PFSK-1 (cell line): ENCODE measurements around the gene FAAP24.

Experiments
- FOXP2 ChIP-seq: optimal IDR thresholded peaks from 2 replicates; pipeline ENCODE3; 2011; ENCODE audit warnings: borderline replicate concordance, control low read depth, inconsistent platforms; ENCODE audit not compliant: insufficient read depth; ENCODE audit errors: extremely low read length, extremely low read depth
- POLR2AphosphoS5 ChIP-seq: IDR thresholded peaks from 2 replicates; pipeline ENCODE4 v1.6.1; 2012; ENCODE audit warnings: low read depth, mild to moderate bottlenecking, control low read depth, low read length, moderate library complexity
- SIN3A ChIP-seq: IDR thresholded peaks from 2 replicates; pipeline ENCODE4 v1.6.1; 2012; ENCODE audit warnings: mild to moderate bottlenecking, low read length, moderate library complexity, borderline replicate concordance; ENCODE audit not compliant: insufficient read depth
- TAF1 ChIP-seq: IDR thresholded peaks from 2 replicates; pipeline ENCODE4 v1.6.1; 2012; ENCODE audit warnings: low read length, control low read depth, borderline replicate concordance; ENCODE audit not compliant: insufficient read depth
- TF ChIP-seq, protein P1 (sequence below), 2 experiments: IDR thresholded peaks; 2 replicates each; pipeline versions ENCODE4 v1.6.1 to v1.8.0; 2011 to 2012; ENCODE audit warnings: low read depth in 2 of 2, low read length in 2 of 2, control low read depth in 1 of 2, inconsistent platforms in 1 of 2, mild to moderate bottlenecking in 1 of 2, moderate library complexity in 1 of 2; ENCODE audit not compliant: insufficient read depth in 1 of 2

The FAAP24 gene

DNA sequence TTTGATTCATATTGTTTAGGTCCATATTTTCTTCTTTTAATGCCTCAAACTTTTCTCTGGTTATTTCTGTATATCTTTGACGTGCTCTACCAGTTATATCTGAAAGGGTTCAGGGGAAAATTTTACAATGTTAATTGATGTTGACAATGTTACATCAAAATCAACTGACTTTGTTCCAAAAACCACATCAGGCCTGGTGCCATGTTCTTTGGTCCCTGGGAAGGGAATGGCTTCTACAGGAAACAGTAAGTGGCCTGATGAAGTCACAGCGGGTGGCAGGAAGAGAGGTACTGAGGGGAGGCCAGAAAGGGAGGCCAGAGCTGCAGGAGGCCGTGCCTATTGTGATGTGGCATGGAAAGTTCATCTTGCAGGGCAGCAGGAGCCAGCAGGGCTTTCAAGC is 38.5 kb upstream of the FAAP24 start:
- TF ChIP-seq SIN3A, result no peak
- TF ChIP-seq FOXP2, result no peak
- TF ChIP-seq POLR2AphosphoS5, result no peak
- TF ChIP-seq, protein P1, sequence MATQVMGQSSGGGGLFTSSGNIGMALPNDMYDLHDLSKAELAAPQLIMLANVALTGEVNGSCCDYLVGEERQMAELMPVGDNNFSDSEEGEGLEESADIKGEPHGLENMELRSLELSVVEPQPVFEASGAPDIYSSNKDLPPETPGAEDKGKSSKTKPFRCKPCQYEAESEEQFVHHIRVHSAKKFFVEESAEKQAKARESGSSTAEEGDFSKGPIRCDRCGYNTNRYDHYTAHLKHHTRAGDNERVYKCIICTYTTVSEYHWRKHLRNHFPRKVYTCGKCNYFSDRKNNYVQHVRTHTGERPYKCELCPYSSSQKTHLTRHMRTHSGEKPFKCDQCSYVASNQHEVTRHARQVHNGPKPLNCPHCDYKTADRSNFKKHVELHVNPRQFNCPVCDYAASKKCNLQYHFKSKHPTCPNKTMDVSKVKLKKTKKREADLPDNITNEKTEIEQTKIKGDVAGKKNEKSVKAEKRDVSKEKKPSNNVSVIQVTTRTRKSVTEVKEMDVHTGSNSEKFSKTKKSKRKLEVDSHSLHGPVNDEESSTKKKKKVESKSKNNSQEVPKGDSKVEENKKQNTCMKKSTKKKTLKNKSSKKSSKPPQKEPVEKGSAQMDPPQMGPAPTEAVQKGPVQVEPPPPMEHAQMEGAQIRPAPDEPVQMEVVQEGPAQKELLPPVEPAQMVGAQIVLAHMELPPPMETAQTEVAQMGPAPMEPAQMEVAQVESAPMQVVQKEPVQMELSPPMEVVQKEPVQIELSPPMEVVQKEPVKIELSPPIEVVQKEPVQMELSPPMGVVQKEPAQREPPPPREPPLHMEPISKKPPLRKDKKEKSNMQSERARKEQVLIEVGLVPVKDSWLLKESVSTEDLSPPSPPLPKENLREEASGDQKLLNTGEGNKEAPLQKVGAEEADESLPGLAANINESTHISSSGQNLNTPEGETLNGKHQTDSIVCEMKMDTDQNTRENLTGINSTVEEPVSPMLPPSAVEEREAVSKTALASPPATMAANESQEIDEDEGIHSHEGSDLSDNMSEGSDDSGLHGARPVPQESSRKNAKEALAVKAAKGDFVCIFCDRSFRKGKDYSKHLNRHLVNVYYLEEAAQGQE (IDR thresholded peaks at IDR 0.05; ENCODE audit: insufficient read depth in 1 of 2, low read depth in 2 of 2, low read length in 2 of 2), result no peak
- no peak for TF ChIP-seq TAF1

DNA sequence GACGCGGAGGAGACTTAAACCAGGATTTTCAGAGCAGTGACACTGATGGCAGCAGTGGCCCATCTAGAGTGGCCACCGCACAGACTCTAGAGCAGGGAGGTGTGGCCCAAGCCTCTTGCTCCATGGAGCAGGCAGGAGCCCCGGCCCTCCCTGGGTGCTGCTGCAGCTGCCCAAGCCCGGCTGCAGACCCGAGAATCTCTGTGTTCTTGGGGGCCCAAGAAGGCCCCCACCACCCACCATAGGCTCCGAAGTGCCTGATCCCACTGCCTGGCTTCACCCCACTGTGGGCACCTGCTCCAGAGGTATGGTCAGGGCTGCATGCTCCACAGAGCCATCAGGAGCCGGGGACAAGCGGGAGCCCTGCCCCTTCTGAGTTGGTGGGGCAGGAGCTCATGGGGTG is 36.4 kb upstream of the FAAP24 start:
- TF ChIP-seq, protein P1 (IDR thresholded peaks at IDR 0.05; ENCODE audit: insufficient read depth in 1 of 2, low read depth in 2 of 2, low read length in 2 of 2), result no peak
- TF ChIP-seq POLR2AphosphoS5, result no peak
- TF ChIP-seq FOXP2, result no peak
- no peak for TF ChIP-seq SIN3A
- no peak for TF ChIP-seq TAF1

DNA sequence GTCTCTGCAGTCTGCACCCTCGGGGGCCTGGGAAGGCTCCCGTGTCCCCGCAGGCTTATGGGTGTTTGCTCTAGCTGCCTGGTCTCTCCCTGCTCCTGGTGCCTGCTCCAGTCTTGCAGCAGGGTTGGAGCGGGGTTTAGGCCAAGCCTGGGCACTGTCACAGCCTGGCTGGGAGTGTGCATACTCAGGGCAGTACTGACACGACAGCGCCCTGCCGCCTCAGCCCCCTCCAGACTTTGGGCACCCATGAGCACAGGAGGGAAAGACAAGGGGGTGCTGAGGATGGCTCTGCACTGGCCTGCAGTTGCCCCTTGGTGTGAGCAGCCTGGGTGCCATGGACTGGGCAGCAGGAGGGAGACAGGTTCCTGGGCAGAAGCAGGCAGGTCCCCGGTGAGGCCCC is 36.0 kb upstream of the FAAP24 start:
- TF ChIP-seq, protein P1 (IDR thresholded peaks at IDR 0.05; ENCODE audit: insufficient read depth in 1 of 2, low read depth in 2 of 2, low read length in 2 of 2), result no peak
- TF ChIP-seq POLR2AphosphoS5 (no peak), FOXP2 (no peak), SIN3A (no peak), TAF1 (no peak)

- TF ChIP-seq TAF1, result no peak
- TF ChIP-seq, protein P1 (IDR thresholded peaks at IDR 0.05; ENCODE audit: insufficient read depth in 1 of 2, low read depth in 2 of 2, low read length in 2 of 2), result no peak
- no peak for TF ChIP-seq POLR2AphosphoS5
- no peak for TF ChIP-seq FOXP2
- TF ChIP-seq SIN3A, result no peak
These were observed 26.8 kb upstream of the FAAP24 start for GRCh38 chr19:32945260-32945659.

- no peak for TF ChIP-seq TAF1
- TF ChIP-seq POLR2AphosphoS5, result no peak
- no peak for TF ChIP-seq SIN3A
- TF ChIP-seq FOXP2, result no peak
- TF ChIP-seq, protein P1 (IDR thresholded peaks at IDR 0.05; ENCODE audit: insufficient read depth in 1 of 2, low read depth in 2 of 2, low read length in 2 of 2), result no peak
These were observed 5.3 kb upstream of the FAAP24 start for GRCh38 chr19:32966750-32967149.
